Measurements from ENCODE around the gene KMT2B. TPM values are rescaled to one million over a fixed set of nuclear protein-coding genes. Genes with fewer than 3 reads are reported as not detected.

The KMT2B gene
- total and polyA plus RNA-seq, 9 of the 15 experiments (the other 6 are each of a cell fraction or from before 2014, with no cell fraction given) = 0.63 to 43.9 (median 8.1) TPM

- TF ChIP-seq ZNF740 (CRISPR knock-in tag; IDR thresholded peaks at IDR 0.05) (peak; percentile 46; the same call in 1 of the 2 replicates), ZNF740 (tag; IDR thresholded peaks at IDR 0.05) (no peak), HES1 (IDR thresholded peaks at IDR 0.05; ENCODE audit: low read depth) (0 out of 2 replicates have a peak, but pooled peaks have one; percentile 11), SP1 (CRISPR knock-in tag; IDR thresholded peaks at IDR 0.05) (peak; percentile 73), ZNF76 (CRISPR knock-in tag; IDR thresholded peaks at IDR 0.05; ENCODE audit: borderline replicate concordance) (no peak), ZNF75A (CRISPR knock-in tag; IDR thresholded peaks at IDR 0.05) (no peak), XRCC5 (IDR thresholded peaks at IDR 0.05; ENCODE audit: low read depth, low read length) (0 out of 2 replicates have a peak, but pooled peaks have one; percentile 22), ATF3 (IDR thresholded peaks at IDR 0.05) (no peak), ATF3 (CRISPR knock-in tag; conservative IDR thresholded peaks at IDR 0.05) (no peak), HDAC2 (IDR thresholded peaks at IDR 0.05) (peak; percentile 67; the same call in 1 of the 2 replicates), MYC (IDR thresholded peaks at IDR 0.05; ENCODE audit: low read depth, low read length) (peak; percentile 43; the same call in 1 of the 2 replicates), MYC (CRISPR knock-in tag; IDR thresholded peaks at IDR 0.05; ENCODE audit: borderline replicate concordance, low read depth) (no peak), ZFP36 (IDR thresholded peaks at IDR 0.05; ENCODE audit: low read depth, low read length, partially characterized antibody) (peak; percentile 76), CXXC5 (CRISPR knock-in tag; IDR thresholded peaks at IDR 0.05) (peak; percentile 45), ZNF717 (CRISPR knock-in tag; IDR thresholded peaks at IDR 0.05) (no peak), ZNF12 (CRISPR knock-in tag; IDR thresholded peaks at IDR 0.05) (0 out of 2 replicates have a peak, but pooled peaks have one; percentile 40), DMBX1 (CRISPR knock-in tag; IDR thresholded peaks at IDR 0.05; ENCODE audit: borderline replicate concordance) (no peak), ZBTB7A (IDR thresholded peaks at IDR 0.05; ENCODE audit: borderline replicate concordance, control insufficient read depth, low read depth, low read length) (peak; percentile 10; the same call in 1 of the 2 replicates), ZFX (CRISPR knock-in tag; IDR thresholded peaks at IDR 0.05) (peak; percentile 36; the same call in 1 of the 2 replicates), NKRF (IDR thresholded peaks at IDR 0.05; ENCODE audit: borderline replicate concordance) (peak; percentile 74; the same call in 1 of the 2 replicates), FOXK1 (CRISPR knock-in tag; IDR thresholded peaks at IDR 0.05; ENCODE audit: borderline replicate concordance) (0 out of 2 replicates have a peak, but pooled peaks have one; percentile 9), POLR2AphosphoS5 (IDR thresholded peaks at IDR 0.05; ENCODE audit: control insufficient read depth, insufficient read depth, low read depth, low read length) (peak; percentile 66; the same call in 1 of the 2 replicates), NFYB (IDR thresholded peaks at IDR 0.05; ENCODE audit: extremely low read depth, insufficient read length) (peak; percentile 38)
Observed at GRCh38 chr19:35744430-35745327, 26.9 kb downstream of the KMT2B start (continued).

Measured in K562 (cell line).